NT2/D1 (cell line): ENCODE data around the gene EIF4G3.

Experiments used
- DNase-seq: peaks from one replicate; pipeline ENCODE4 v3.0.0-alpha.2; 2011; ENCODE audit warnings: low read depth, low spot score
- H3K27me3 ChIP-seq: 2 replicates; pipeline ENCODE4 v1.6.0; 2011; ENCODE audit warnings: mild to moderate bottlenecking; ENCODE audit not compliant: insufficient read length, insufficient read depth
- H3K36me3 ChIP-seq: 2 replicates; pipeline ENCODE4 v1.6.1; 2011; ENCODE audit warnings: mild to moderate bottlenecking, low read length, mixed read lengths; ENCODE audit not compliant: insufficient read depth, insufficient read length
- H3K4me1 ChIP-seq: 2 replicates; pipeline ENCODE4 v1.5.1; 2011; ENCODE audit not compliant: insufficient read depth, insufficient read length
- H3K4me3 ChIP-seq: 2 replicates; pipeline ENCODE4 v1.5.1; 2011; ENCODE audit warnings: low read depth; ENCODE audit not compliant: insufficient read length
- H3K9ac ChIP-seq: 2 replicates; pipeline ENCODE4 v1.6.0; 2011; ENCODE audit warnings: low read depth; ENCODE audit not compliant: insufficient read length
- H3K9me3 ChIP-seq: 2 replicates; pipeline ENCODE4 v1.5.1; 2011; ENCODE audit warnings: mild to moderate bottlenecking, low read length; ENCODE audit not compliant: insufficient read depth
- SUZ12 ChIP-seq: IDR thresholded peaks from 2 replicates; pipeline ENCODE4 v1.6.1; 2011; ENCODE audit not compliant: insufficient read length, insufficient read depth; ENCODE audit errors: extremely low read depth
- YY1 ChIP-seq: IDR thresholded peaks from 2 replicates; pipeline ENCODE4 v1.6.1; 2011; ENCODE audit not compliant: insufficient read length, insufficient read depth
- ZNF274 ChIP-seq: IDR thresholded peaks from 2 replicates; pipeline ENCODE4 v1.6.1; 2011; ENCODE audit warnings: mild to moderate bottlenecking, low read depth, low read length

Gene EIF4G3

DNA sequence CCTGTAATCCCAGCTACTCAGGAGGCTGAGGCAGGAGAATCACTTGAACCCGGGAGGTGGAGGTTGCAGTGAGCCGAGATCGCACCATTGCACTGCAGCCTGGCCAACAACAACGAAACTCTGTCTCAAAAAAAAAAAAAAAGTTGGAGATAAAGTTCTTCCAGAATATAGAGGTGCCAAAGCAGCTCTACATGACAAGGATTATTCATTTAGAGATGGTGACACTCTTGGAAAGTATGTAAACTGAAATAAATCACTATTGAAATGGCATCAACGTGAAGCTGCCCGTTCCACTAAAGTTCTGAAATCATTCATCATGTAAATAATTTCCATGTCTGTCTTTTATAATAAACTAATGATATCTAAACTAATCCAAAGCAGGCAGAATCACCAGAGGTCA, 14.9 kb downstream of the EIF4G3 start:
- no peak for DNase-seq
- H3K36me3 ChIP-seq: peaks cover 14% of the 10 kb centered on the region

DNA sequence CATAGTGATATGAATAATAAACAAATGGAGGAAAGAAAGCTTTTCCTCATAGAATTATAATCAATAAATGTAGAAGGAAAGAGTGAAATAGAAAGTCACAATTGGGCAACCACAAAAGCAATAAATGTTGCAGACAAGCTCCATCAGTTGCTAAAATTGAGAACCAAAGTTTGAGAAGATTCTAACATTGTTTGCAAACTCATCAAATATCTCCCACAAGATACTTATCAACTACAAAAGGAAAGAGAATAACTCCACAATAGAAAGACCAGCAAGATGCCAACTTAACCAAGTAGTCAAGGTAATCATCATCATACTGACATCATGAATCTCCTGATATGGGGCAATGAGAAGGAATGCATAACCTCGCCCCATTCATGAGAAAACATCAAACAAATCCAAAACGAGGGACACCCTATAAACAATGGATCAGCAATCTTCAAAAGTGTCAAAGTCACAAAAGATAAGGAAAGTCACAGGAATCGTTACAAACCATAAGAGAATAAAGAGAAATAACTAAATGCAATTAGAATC, 16.4 kb downstream of the EIF4G3 start:
- DNase-seq: no peak
- H3K36me3 ChIP-seq: peaks cover 8% of the 10 kb centered on the region
- H3K9ac ChIP-seq: no peak overlapping the region
- H3K4me3 ChIP-seq: no peak overlapping the region
- no peak for TF ChIP-seq YY1
- TF ChIP-seq SUZ12: no peak
- TF ChIP-seq ZNF274: no peak
- H3K4me1 ChIP-seq: no peaks in the 10 kb centered on the region
- no peaks in the 10 kb centered on the region for H3K9me3 ChIP-seq
- no peaks in the 10 kb centered on the region for H3K27me3 ChIP-seq

More for the DNA sequence above, 14.9 kb downstream of the EIF4G3 start:
- H3K9me3 ChIP-seq: no peaks in the 10 kb centered on the region
- no peaks in the 10 kb centered on the region for H3K27me3 ChIP-seq
- no peaks in the 10 kb centered on the region for H3K4me1 ChIP-seq
- no peak for TF ChIP-seq SUZ12
- no peak overlapping the region for H3K9ac ChIP-seq
- H3K4me3 ChIP-seq: no peak overlapping the region

DNA sequence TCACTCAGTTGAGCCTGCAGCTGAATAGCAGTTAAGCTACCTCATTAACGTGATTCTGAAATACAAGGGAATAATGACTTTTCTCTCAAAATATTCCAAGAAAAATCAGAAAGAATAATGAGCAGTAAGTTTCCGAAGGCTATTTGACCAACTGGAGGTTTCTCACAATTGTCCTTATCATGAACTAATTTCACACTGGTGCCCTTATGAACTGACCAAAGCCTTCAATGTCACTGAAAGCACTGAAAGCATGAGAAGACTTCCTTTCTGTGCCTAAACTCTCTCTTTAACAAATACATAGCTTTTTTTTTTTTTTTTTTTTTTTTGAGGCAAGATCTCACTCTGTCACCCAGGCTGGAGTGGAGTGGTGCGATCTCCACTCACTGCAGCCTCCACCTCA, 18.8 kb downstream of the EIF4G3 start:
- no peaks in the 10 kb centered on the region for H3K9me3 ChIP-seq

DNA sequence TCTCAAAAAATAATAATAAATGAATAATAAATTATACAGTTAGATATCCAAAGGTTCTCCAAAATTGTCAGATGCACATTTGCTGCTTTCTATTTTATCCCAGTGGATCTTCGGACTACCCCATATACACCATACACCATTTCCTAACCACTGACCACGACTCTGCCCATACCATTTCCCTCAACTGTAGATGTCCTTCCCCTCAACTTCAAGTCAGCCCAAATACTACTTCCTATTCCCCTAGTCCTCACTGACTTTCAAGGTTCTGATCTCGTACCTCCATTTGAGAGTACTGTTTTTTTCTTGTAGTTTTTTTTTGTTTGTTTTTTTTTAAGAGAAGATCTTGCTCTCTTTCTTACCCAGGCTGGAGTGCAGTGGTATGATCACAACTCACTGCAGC, 19.6 kb downstream of the EIF4G3 start:
- no peaks in the 10 kb centered on the region for H3K27me3 ChIP-seq
- TF ChIP-seq ZNF274 (no peak), YY1 (no peak), SUZ12 (no peak)
- H3K4me3 ChIP-seq: no peak overlapping the region
- no peaks in the 10 kb centered on the region for H3K4me1 ChIP-seq
- DNase-seq: no peak
- H3K36me3 ChIP-seq: peaks cover 3% of the 10 kb centered on the region
- H3K9me3 ChIP-seq: no peaks in the 10 kb centered on the region
- no peak overlapping the region for H3K9ac ChIP-seq

More for the DNA sequence above, 18.8 kb downstream of the EIF4G3 start:
- Histone ChIP-seq H3K27me3 (no peaks in the 10 kb centered on the region), H3K4me1 (no peaks in the 10 kb centered on the region), H3K4me3 (no peak overlapping the region), H3K9ac (no peak overlapping the region), H3K36me3 (peaks cover 8% of the 10 kb centered on the region)
- TF ChIP-seq YY1 (no peak), SUZ12 (no peak)
- DNase-seq: no peak

DNA sequence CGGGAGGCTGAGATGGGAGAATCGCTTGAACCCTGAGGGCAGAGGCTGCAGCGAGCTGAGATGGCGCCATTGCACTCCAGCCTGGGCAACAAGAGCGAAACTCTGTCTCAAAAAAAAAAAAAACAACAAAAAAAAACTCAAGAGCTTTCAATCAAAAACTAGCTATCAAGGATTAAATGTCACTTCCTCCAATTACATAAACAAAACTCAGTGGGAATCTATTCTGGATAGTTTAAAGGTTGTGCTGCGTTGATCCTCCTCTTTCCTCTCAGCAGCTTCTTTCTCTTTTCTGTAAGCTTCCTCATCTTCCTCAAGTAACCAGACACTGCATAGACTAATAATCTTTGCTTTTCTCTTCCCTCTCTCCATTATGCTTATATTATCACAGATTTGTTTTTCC, 20.7 kb downstream of the EIF4G3 start:
- Histone ChIP-seq H3K36me3 (no peaks in the 10 kb centered on the region), H3K9me3 (no peaks in the 10 kb centered on the region), H3K4me3 (no peak overlapping the region), H3K27me3 (no peaks in the 10 kb centered on the region), H3K4me1 (no peaks in the 10 kb centered on the region), H3K9ac (no peak overlapping the region)
- TF ChIP-seq ZNF274 (no peak), YY1 (no peak), SUZ12 (no peak)
- DNase-seq: no peak

DNA sequence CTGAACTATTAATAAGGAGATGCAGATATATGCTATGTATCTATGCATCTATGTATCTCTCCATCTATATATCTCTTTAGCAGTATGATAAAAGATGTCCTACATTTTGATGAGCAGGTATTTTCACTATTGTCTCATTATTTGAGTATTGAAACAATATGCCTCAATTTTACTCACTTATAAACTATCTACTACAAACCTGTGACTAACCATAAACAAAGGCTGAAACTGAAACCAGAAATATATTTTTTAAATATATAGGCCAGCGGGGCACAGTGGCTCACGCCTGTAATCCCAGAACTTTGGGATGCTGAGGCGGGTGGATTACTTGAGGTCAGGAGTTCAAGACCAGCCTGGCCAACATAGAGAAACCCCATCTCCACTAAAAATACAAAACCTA, 22.0 kb downstream of the EIF4G3 start:
- DNase-seq: no peak
- Histone ChIP-seq H3K9ac (no peak overlapping the region), H3K4me3 (no peak overlapping the region), H3K9me3 (no peaks in the 10 kb centered on the region), H3K4me1 (no peaks in the 10 kb centered on the region), H3K36me3 (no peaks in the 10 kb centered on the region), H3K27me3 (no peaks in the 10 kb centered on the region)
- TF ChIP-seq SUZ12 (no peak), YY1 (no peak), ZNF274 (no peak)

DNA sequence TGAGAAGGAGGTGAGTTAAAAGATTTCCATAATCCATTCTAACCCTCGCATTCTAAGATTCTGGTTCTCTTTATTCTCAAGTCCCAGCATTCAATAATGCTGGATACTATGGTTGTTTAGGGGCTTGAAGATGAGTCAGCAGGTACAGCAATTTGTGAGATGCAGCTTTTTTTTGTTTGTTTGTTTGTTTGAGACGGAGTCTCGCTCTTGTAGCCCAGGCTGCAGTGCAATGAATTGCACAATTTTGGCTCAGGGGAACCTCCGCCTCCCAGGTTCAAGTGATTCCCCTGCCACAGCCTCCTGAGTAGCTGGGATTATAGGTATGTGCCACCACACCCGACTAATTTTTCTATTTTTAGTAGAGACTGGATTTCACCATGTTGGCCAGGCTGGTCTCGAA, 23.3 kb downstream of the EIF4G3 start:
- no peaks in the 10 kb centered on the region for H3K4me1 ChIP-seq
- TF ChIP-seq SUZ12 (no peak), YY1 (no peak), ZNF274 (no peak)

More for the DNA sequence above, 23.3 kb downstream of the EIF4G3 start:
- Histone ChIP-seq H3K27me3 (no peaks in the 10 kb centered on the region), H3K36me3 (peaks cover 4% of the 10 kb centered on the region), H3K9me3 (no peaks in the 10 kb centered on the region), H3K9ac (no peak overlapping the region), H3K4me3 (no peak overlapping the region)
- DNase-seq: no peak
